LNCaP clone FGC (cell line): Measurements from ENCODE around the gene TUBB1.

Experiments
- DNase-seq: peaks from one replicate; pipeline ENCODE4 v3.0.0-alpha.2; 2011; ENCODE audit warnings: low read depth
- H3K4me3 ChIP-seq: 2 replicates; pipeline ENCODE4 v1.5.1; 2011; ENCODE audit warnings: mild to moderate bottlenecking, low read depth, low read length, control low read depth
- CTCF ChIP-seq: IDR thresholded peaks from 2 replicates; pipeline ENCODE4 v1.5.1; 2012; ENCODE audit warnings: mild to moderate bottlenecking; ENCODE audit not compliant: control insufficient read depth, insufficient read depth; ENCODE audit errors: extremely low read depth

TUBB1 gene

GRCh38 chr20:58984691-58985090 is 34.5 kb upstream of the TUBB1 start:
- TF ChIP-seq CTCF, result no peak
- DNase-seq, result no peak
- H3K4me3 ChIP-seq, result no peak overlapping the region

DNA sequence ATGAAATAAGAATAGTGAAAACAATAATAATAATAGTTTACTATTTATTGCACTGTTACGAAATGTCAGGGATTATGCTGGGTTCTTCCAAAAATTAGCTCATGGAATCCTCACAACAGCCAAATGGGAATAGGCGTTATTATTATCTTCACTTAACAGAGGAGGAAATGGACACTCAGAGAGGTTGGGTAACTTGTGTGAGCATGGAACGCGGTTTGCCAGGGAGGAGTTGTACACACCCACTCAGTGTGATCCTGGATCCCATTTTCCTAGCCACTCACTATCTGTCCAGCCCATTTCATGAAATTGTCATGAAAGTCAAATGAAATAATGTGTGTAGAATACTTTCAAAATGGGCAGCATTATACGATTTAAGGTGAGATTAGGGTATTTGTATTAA is 33.6 kb upstream of the TUBB1 start:
- no peak for DNase-seq
- no peak for TF ChIP-seq CTCF

DNA sequence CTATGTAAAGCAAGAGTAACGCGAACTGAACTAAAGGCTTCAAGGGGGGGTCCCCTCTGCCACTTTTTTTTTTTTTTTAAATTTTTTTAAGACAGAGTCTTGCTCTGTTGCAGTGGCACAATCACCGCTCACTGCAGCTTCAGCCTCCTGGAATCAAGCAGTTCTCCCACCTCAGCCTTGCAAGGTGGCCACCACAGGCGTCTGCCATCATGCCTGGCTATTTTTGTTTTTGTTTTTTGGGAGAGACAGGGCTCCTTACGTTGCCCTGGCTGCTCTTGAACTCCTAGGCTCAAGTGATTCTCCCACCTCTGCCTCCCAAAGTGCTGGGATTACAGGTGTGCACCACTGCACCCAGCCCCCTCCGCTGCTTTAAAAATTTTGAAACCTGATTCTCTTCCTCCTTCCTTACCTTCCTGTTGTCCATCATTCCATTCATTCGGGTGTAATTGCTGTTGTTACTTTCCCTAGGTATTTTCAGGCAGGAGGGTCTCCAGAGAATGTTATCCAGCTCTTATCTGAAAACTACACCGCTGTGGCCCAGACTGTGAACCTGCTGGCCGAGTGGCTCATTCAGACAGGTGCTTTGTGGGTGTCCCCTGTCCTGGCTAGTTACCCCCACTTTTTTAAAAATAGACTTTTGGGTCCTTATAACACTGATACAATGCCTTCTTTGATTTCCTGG is 32.8 kb upstream of the TUBB1 start:
- no peak for TF ChIP-seq CTCF
- no peak for DNase-seq
- no peak overlapping the region for H3K4me3 ChIP-seq

More for the DNA sequence above, 33.6 kb upstream of the TUBB1 start:
- H3K4me3 ChIP-seq, result no peak overlapping the region

GRCh38 chr20:58986968-58987517 is 32.2 kb upstream of the TUBB1 start:
- no peak for DNase-seq
- no peak for TF ChIP-seq CTCF
- H3K4me3 ChIP-seq, result no peak overlapping the region

GRCh38 chr20:58987790-58988564 is 31.3 kb upstream of the TUBB1 start:
- DNase-seq, result no peak
- no peak for TF ChIP-seq CTCF

GRCh38 chr20:58988565-58988882 is 30.7 kb upstream of the TUBB1 start:
- TF ChIP-seq CTCF, result no peak
- no peak overlapping the region for H3K4me3 ChIP-seq
- DNase-seq, result no peak

More at GRCh38 chr20:58987790-58988564, 31.3 kb upstream of the TUBB1 start:
- H3K4me3 ChIP-seq, result no peak overlapping the region

GRCh38 chr20:58989196-58989595 is 30.0 kb upstream of the TUBB1 start:
- no peak overlapping the region for H3K4me3 ChIP-seq
- TF ChIP-seq CTCF, result no peak
- no peak for DNase-seq
